ENCODE measurements around the gene MEIKIN.
"Not testable (repeated sequence)": the region's sequence is repeated elsewhere in the genome, so short reads cannot be mapped to it uniquely, and the experiment has no call there.

Gene MEIKIN

DNA sequence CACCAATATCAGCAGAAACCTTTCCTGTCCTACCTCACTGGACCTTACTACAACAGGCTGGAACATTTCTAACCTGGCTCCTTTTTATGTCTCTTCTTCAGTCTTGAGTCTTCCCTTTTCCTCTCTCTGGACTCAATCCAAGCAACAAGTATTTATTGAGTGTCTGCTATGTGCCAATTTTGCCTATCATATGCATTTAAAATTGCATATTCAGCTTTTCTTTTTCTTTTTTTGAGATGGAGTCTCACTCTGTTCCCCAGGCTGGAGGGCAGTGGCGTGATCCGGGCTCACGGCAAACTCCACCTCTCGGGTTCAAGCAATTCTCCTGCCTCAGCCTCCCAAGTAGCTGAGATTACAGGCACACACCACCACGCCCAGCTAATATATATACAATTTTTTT, 65.8 kb downstream of the MEIKIN start:
- Histone ChIP-seq H3K4me3 (ENCODE audit: low read depth, low read length) (no peak overlapping the region), H3K9ac (ENCODE audit: low read depth, low read length) (no peak overlapping the region), H3K27me3 (ENCODE audit: control insufficient read depth, insufficient read depth, low read length) (no peaks in the 10 kb centered on the region), H3K9me3 (ENCODE audit: control insufficient read depth, insufficient read depth, low read length) (no peaks in the 10 kb centered on the region), H3K36me3 (ENCODE audit: control insufficient read depth, insufficient read depth, low read length) (no peaks in the 10 kb centered on the region), H3K4me1 (ENCODE audit: control insufficient read depth, insufficient read depth, low read length) (no peaks in the 10 kb centered on the region)

DNA sequence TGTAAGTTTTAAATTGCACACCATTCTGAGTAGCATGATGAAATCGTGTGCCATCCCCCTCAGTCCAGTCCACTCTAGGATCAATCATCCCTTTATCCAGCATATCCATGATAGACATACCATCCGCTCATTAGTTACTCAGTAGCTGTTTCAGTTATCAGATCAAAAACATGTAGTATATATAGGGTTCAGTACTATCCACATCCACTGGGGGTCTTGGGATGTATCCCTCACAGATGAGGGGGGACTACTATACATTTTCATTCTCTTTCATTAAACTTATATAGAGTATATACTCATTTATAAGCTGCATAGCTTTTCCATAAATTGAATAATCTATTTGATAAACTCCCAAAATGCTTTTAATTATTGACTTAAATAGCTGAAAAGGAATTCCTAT, 67.6 kb downstream of the MEIKIN start:
- no peak overlapping the region for H3K4me3 ChIP-seq (ENCODE audit: low read depth, low read length)
- no peaks in the 10 kb centered on the region for H3K36me3 ChIP-seq (ENCODE audit: control insufficient read depth, insufficient read depth, low read length)
- no peaks in the 10 kb centered on the region for H3K4me1 ChIP-seq (ENCODE audit: control insufficient read depth, insufficient read depth, low read length)
- H3K9me3 ChIP-seq (ENCODE audit: control insufficient read depth, insufficient read depth, low read length), result no peaks in the 10 kb centered on the region
- H3K9ac ChIP-seq (ENCODE audit: low read depth, low read length), result no peak overlapping the region
- H3K27me3 ChIP-seq (ENCODE audit: control insufficient read depth, insufficient read depth, low read length), result no peaks in the 10 kb centered on the region

DNA sequence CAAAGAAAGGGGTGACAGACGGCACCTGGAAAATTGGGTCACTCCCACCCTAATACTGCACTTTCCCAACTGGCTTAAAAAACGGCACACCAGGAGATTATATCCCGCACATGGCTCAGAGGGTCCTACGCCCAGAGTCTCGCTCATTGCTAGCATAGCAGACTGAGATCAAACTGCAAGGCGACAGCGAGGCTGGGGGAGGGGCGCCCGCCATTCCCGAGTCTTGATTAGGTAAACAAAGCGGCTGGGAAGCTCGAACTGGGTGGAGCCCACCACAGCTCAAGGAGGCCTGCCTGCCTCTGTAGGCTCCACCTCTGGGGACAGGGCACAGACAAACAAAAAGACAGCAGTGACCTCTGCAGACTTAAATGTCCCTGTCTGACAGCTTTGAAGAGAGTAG, 74.2 kb downstream of the MEIKIN start:
- not testable (repeated sequence) for H3K9me3 ChIP-seq (ENCODE audit: control insufficient read depth, insufficient read depth, low read length); H3K27me3 ChIP-seq (ENCODE audit: control insufficient read depth, insufficient read depth, low read length); H3K4me3 ChIP-seq (ENCODE audit: low read depth, low read length); H3K4me1 ChIP-seq (ENCODE audit: control insufficient read depth, insufficient read depth, low read length); H3K9ac ChIP-seq (ENCODE audit: low read depth, low read length); H3K36me3 ChIP-seq (ENCODE audit: control insufficient read depth, insufficient read depth, low read length)

- peaks cover 2% of the 10 kb centered on the region for H3K36me3 ChIP-seq (ENCODE audit: control insufficient read depth, insufficient read depth, low read length)
- no peak overlapping the region for H3K4me3 ChIP-seq (ENCODE audit: low read depth, low read length)
- H3K9me3 ChIP-seq (ENCODE audit: control insufficient read depth, insufficient read depth, low read length), result peaks cover 4% of the 10 kb centered on the region
- no peaks in the 10 kb centered on the region for H3K27me3 ChIP-seq (ENCODE audit: control insufficient read depth, insufficient read depth, low read length)
- no peak overlapping the region for H3K9ac ChIP-seq (ENCODE audit: low read depth, low read length)
- H3K4me1 ChIP-seq (ENCODE audit: control insufficient read depth, insufficient read depth, low read length), result no peaks in the 10 kb centered on the region
Measured at GRCh38 chr5:131867524-131867923, 77.9 kb downstream of the MEIKIN start.

GRCh38 chr5:131863700-131864099, 81.8 kb downstream of the MEIKIN start:
- Histone ChIP-seq H3K9me3 (ENCODE audit: control insufficient read depth, insufficient read depth, low read length) (peaks cover 4% of the 10 kb centered on the region), H3K36me3 (ENCODE audit: control insufficient read depth, insufficient read depth, low read length) (peaks cover 2% of the 10 kb centered on the region), H3K4me3 (ENCODE audit: low read depth, low read length) (no peak overlapping the region), H3K9ac (ENCODE audit: low read depth, low read length) (no peak overlapping the region), H3K27me3 (ENCODE audit: control insufficient read depth, insufficient read depth, low read length) (no peaks in the 10 kb centered on the region), H3K4me1 (ENCODE audit: control insufficient read depth, insufficient read depth, low read length) (no peaks in the 10 kb centered on the region)

DNA sequence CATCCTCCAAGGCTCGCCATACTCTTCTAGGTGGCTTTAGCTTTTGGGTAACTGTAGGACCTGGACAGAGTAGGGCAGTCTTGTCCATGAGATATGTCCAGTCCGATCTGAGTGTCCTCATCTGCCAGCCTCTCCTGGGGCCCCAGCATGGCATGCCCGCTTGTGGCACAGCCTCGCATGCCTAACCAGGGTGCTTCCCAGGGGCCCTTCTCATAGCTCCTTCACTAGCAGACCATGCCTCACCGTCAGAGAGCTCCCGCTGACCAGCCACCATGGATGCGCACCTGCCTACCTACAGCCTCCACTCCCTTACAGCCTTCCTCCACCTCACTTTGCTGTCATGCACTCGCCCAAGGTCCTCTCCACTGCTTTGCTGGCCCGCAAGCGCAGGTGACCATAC, 88.1 kb downstream of the MEIKIN start:
- Histone ChIP-seq H3K36me3 (ENCODE audit: control insufficient read depth, insufficient read depth, low read length) (no peaks in the 10 kb centered on the region), H3K27me3 (ENCODE audit: control insufficient read depth, insufficient read depth, low read length) (no peaks in the 10 kb centered on the region), H3K4me3 (ENCODE audit: low read depth, low read length) (no peak overlapping the region), H3K4me1 (ENCODE audit: control insufficient read depth, insufficient read depth, low read length) (no peaks in the 10 kb centered on the region), H3K9me3 (ENCODE audit: control insufficient read depth, insufficient read depth, low read length) (no peaks in the 10 kb centered on the region), H3K9ac (ENCODE audit: low read depth, low read length) (no peak overlapping the region)

- no peaks in the 10 kb centered on the region for H3K36me3 ChIP-seq (ENCODE audit: control insufficient read depth, insufficient read depth, low read length)
- no peak overlapping the region for H3K9ac ChIP-seq (ENCODE audit: low read depth, low read length)
- no peak overlapping the region for H3K4me3 ChIP-seq (ENCODE audit: low read depth, low read length)
- H3K9me3 ChIP-seq (ENCODE audit: control insufficient read depth, insufficient read depth, low read length), result no peaks in the 10 kb centered on the region
- H3K4me1 ChIP-seq (ENCODE audit: control insufficient read depth, insufficient read depth, low read length), result no peaks in the 10 kb centered on the region
- no peaks in the 10 kb centered on the region for H3K27me3 ChIP-seq (ENCODE audit: control insufficient read depth, insufficient read depth, low read length)
Measured at GRCh38 chr5:131855452-131855851, 90.0 kb downstream of the MEIKIN start.

DNA sequence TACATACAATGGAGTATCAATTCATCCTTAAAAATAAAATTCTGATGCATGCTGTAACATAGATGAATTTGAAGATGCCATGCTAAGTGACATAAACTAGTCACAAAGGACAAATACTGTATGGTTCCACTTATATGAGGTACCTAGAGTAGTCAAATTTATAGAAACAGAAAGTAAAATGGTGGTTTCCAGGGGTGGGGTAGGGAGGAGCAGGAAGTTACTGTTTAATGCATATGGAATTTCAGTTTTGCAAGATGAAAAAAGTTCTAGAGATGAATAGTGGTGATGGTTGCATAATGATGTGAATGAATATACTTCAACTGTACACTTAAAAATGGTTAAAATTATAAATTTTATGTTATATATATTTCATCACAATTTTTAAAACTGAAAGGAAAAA, 91.3 kb downstream of the MEIKIN start:
- H3K36me3 ChIP-seq (ENCODE audit: control insufficient read depth, insufficient read depth, low read length), result no peaks in the 10 kb centered on the region
- no peaks in the 10 kb centered on the region for H3K4me1 ChIP-seq (ENCODE audit: control insufficient read depth, insufficient read depth, low read length)
- no peak overlapping the region for H3K9ac ChIP-seq (ENCODE audit: low read depth, low read length)
- H3K27me3 ChIP-seq (ENCODE audit: control insufficient read depth, insufficient read depth, low read length), result no peaks in the 10 kb centered on the region
- H3K9me3 ChIP-seq (ENCODE audit: control insufficient read depth, insufficient read depth, low read length), result no peaks in the 10 kb centered on the region
- no peak overlapping the region for H3K4me3 ChIP-seq (ENCODE audit: low read depth, low read length)

GRCh38 chr5:131848662-131849061, 96.8 kb downstream of the MEIKIN start:
- no peak overlapping the region for H3K4me3 ChIP-seq (ENCODE audit: low read depth, low read length)
- H3K9me3 ChIP-seq (ENCODE audit: control insufficient read depth, insufficient read depth, low read length), result peaks cover 2% of the 10 kb centered on the region
- H3K4me1 ChIP-seq (ENCODE audit: control insufficient read depth, insufficient read depth, low read length), result no peaks in the 10 kb centered on the region
- H3K27me3 ChIP-seq (ENCODE audit: control insufficient read depth, insufficient read depth, low read length), result no peaks in the 10 kb centered on the region
- no peak overlapping the region for H3K9ac ChIP-seq (ENCODE audit: low read depth, low read length)
- no peaks in the 10 kb centered on the region for H3K36me3 ChIP-seq (ENCODE audit: control insufficient read depth, insufficient read depth, low read length)

- H3K27me3 ChIP-seq (ENCODE audit: control insufficient read depth, insufficient read depth, low read length), result no peaks in the 10 kb centered on the region
- H3K9ac ChIP-seq (ENCODE audit: low read depth, low read length), result no peak overlapping the region
- peaks cover 2% of the 10 kb centered on the region for H3K9me3 ChIP-seq (ENCODE audit: control insufficient read depth, insufficient read depth, low read length)
- no peaks in the 10 kb centered on the region for H3K36me3 ChIP-seq (ENCODE audit: control insufficient read depth, insufficient read depth, low read length)
- H3K4me3 ChIP-seq (ENCODE audit: low read depth, low read length), result no peak overlapping the region
- H3K4me1 ChIP-seq (ENCODE audit: control insufficient read depth, insufficient read depth, low read length), result no peaks in the 10 kb centered on the region
Measured at GRCh38 chr5:131846536-131846935, 98.9 kb downstream of the MEIKIN start.

DNA sequence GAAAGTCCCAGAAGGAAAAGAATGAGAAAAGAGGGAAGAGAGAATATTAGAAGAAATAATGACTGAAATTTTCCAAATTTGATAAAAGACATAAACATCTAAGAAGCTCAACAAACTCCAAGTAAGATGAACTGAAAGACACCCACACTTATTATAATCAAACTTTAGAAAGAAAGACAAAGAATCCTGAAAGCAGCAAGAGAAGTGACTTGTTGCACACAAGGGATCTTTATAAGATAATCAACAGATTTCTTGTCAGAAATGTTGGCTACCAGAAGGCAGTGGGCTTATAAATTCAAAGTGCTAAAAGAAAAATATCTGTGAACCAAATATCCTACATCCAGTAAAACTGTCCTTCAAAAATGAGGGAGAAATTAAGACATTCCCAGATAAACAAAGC, 99.6 kb downstream of the MEIKIN start:
- peaks cover 2% of the 10 kb centered on the region for H3K9me3 ChIP-seq (ENCODE audit: control insufficient read depth, insufficient read depth, low read length)

DNA sequence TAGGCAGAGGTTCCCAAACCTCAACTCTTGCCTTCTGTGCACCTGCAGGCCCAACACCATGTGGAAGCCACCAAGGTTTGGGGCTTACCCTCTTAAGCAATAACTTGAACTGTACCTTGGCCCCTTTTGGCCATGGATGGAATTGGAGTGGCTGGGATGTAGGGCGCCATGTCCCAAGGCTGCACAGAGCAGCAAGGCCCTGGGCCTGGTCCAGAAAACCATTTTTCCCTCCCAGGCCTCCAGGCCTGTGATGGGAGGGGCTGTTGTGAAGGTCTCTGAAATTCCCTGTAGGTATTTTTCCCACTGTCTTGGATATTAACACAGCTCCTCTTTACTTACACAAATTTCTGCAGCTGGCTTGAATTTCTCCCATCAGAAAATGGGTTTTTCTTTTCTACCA, 102.5 kb downstream of the MEIKIN start:
- not testable (repeated sequence) for H3K9me3 ChIP-seq (ENCODE audit: control insufficient read depth, insufficient read depth, low read length); H3K9ac ChIP-seq (ENCODE audit: low read depth, low read length); H3K4me1 ChIP-seq (ENCODE audit: control insufficient read depth, insufficient read depth, low read length); H3K27me3 ChIP-seq (ENCODE audit: control insufficient read depth, insufficient read depth, low read length); H3K4me3 ChIP-seq (ENCODE audit: low read depth, low read length); H3K36me3 ChIP-seq (ENCODE audit: control insufficient read depth, insufficient read depth, low read length)

More for the DNA sequence above, 99.6 kb downstream of the MEIKIN start:
- Histone ChIP-seq H3K4me1 (ENCODE audit: control insufficient read depth, insufficient read depth, low read length) (no peaks in the 10 kb centered on the region), H3K4me3 (ENCODE audit: low read depth, low read length) (no peak overlapping the region), H3K9ac (ENCODE audit: low read depth, low read length) (no peak overlapping the region), H3K27me3 (ENCODE audit: control insufficient read depth, insufficient read depth, low read length) (no peaks in the 10 kb centered on the region), H3K36me3 (ENCODE audit: control insufficient read depth, insufficient read depth, low read length) (no peaks in the 10 kb centered on the region)

DNA sequence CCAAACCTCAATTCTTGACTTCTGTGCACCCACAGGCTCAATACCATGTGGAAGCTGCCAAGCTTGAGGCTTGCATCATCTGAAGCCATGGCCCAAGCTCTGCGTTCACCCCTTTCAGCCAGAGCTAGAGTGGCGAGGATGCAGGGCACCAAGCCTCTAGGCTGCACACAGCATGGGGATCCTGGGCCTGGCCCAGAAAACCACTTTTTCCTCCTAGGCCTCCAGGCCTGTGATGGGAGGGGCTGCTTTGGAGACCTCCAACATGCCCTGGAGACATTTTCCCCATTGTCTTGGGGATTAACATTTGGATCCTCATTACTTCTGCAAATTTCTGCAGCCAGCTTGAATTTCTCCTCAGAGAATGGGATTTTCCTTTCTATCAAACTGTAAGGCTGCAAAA, 112.8 kb downstream of the MEIKIN start:
- not testable (repeated sequence) for H3K4me3 ChIP-seq (ENCODE audit: low read depth, low read length); H3K9ac ChIP-seq (ENCODE audit: low read depth, low read length); H3K27me3 ChIP-seq (ENCODE audit: control insufficient read depth, insufficient read depth, low read length); H3K4me1 ChIP-seq (ENCODE audit: control insufficient read depth, insufficient read depth, low read length); H3K9me3 ChIP-seq (ENCODE audit: control insufficient read depth, insufficient read depth, low read length); H3K36me3 ChIP-seq (ENCODE audit: control insufficient read depth, insufficient read depth, low read length)
